Measurements from ENCODE around the gene WDR4.
"Not testable (repeated sequence)": the region's sequence is repeated elsewhere in the genome, so short reads cannot be mapped to it uniquely, and the experiment has no call there.

Gene WDR4

DNA sequence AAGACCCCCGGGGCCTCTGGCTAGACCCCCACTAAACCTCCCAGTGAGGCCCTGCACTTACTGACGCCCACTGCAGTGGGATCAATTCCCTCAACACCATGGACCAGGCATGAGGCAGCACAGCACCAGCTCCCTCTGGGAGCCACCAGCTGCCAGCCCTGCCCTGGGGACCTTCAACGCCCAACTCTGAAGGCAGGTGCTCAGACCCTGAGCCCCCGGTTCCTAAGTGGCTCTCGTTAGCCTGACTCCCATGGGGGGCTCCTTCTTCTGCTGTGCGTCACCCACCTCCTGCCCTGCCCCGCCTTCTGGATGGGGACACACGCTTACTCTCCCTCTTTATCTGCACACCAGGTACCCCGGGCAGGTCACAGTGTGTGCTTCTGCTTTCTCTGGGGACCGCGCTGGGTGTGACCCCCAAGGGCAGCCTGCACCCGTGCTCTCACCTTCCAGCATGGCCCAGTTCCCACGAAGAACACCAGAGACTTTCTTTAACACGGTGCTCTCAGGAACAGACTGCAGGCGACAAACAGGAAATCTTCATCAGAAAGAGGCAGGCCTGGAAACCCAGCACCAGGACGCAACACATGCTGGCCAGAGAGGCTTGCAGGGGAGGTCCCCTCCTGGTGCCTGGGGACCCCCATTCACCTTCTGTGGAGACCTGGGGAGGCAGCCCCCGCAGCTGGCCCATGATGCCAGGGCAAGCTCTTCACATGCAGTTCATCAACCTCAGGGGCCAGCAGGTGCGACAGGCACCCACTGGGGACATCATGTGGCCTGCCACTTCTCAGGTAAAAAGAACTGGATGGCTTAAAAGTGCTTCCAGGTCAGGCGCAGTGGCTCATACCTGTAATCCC lies 27.3 kb downstream of the WDR4 start:
- no peak for DNase-seq

DNA sequence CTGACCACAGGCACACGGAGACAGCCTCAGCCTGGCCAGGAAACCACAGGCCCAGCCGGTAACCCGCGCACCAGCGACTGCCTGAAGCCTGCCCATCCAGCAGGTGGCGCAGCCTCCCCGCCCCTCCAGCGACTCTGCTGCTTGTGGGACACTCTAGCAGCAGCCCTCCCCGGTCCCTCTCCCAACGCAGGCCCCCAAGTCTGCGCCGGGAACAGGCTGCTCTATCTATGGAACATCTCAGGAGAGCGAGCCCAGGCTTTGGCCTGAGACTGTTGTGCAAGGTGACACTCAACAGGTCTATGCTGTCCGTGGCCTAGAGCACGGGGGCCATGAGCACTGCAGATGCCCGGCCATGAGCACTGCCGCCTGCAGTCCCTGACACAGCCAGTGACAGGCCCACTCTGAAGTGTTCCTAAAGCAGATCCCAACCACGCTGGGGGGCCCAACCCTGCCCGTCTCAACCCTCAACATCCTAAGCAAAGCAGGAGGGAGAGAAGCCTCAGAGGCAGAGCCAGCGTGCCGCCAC lies 28.4 kb downstream of the WDR4 start:
- DNase-seq = no peak

DNA sequence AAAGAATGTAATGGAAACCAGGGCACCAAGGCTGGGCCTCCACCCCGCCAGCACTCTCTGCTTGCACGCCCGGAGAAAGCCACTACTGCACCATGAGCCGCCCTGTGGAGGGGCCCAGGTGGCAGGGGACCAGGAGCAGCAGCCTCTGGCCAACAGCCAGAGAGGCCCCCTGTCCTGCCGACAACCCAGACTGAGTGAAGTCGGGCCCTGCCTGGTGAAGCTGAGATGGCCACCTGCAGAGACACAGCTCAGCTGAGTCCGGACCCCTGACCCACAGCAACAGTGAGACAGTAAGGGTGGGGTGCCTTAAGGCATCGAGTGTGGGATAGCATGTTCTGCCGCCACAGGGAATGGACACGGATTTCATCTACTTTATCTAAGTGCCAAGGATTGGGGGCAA lies 28.9 kb downstream of the WDR4 start:
- no peak for DNase-seq

DNA sequence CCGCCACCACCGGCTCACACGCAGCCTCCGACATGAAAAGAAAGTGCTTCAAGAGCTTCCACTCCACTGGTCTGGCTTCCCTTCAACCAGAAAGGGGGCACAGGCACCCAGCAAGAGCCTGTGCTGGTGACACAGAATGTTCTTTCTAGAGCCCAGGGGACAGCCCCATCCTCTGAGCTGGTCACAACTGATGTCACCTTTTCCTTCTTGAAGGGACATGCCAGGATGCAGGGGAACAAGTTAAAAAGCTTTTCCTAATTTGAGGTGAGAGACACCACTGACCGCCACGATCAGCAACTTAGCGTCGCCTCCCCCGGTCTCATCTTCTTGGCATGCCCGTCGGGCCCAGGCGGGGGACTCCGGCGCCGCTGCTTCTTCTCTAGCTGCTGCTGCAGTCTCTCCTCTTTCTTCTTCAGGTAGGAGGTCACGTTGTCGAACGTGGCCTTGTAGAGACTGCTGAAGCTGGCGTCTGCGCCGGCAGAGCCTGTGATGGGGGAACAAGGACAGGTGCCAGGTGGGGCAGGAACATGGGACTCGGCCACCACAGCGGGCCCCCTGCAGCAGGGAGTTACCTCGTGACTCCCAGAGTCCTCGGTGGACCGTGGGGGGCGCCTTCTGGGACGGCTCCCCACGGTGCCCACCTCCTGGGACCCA lies 29.5 kb downstream of the WDR4 start:
- no peak for DNase-seq

DNA sequence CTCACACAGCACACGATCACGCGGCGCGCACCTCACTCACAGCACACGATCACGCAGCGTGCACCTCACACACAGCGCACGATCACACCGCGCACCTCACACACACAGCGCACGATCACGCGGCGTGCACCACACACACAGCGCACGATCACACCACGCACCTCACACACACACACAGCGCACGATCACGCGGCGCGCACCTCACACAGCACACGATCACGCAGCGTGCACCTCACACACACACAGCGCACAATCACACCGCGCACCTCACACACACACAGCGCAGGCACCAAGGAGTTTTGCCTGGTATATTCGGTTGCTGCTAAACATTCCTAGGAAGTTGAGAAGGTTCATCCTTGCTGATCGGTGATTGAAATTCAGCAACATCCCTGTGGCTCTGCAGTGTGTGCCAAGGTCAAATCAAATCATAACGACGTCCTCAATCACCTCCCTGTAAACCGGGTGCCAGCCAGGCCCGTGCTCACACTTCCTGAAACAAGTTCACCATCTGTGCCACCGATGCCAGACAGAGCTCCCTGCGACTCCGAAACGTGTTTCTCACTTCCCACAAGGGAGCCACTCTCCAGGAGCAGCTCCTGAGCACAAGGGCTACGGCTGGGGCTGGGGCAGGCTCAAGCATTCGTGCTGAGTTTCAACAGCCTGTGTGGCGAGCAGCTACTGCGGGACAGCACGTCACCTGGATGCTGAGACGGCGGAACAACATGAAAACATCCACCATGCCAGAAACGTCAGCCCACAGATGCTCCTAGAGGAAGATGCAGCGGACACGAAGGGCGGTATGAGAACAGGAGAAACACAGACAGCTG lies 30.2 kb downstream of the WDR4 start:
- no peak for DNase-seq

DNA sequence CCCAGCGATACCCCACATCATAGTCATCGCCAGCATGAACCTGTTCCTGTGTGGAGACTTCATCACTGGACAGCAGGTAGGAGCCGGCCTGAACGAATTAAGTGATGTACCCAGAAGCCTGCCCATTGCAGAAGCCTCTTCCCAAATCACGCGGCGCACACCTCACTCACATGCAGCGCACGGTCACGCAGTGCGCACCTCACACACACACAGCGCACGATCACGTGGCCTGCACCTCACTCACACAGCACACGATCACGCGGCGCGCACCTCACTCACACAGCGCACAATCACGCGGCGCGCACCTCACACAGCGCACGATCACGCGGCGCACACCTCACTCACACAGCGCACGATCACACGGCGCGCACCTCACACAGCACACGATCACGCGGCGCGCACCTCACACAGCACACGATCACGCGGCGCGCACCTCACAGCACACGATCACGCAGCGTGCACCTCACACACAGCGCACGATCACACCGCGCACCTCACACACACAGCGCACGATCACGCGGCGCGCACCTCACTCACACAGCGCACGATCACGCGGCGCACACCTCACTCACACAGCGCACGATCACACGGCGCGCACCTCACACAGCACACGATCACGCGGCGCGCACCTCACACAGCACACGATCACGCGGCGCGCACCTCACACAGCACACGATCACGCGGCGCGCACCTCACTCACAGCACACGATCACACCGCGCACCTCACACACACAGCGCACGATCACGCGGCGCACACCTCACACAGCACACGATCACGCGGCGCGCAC lies 31.0 kb downstream of the WDR4 start:
- not testable (repeated sequence) for DNase-seq

DNA sequence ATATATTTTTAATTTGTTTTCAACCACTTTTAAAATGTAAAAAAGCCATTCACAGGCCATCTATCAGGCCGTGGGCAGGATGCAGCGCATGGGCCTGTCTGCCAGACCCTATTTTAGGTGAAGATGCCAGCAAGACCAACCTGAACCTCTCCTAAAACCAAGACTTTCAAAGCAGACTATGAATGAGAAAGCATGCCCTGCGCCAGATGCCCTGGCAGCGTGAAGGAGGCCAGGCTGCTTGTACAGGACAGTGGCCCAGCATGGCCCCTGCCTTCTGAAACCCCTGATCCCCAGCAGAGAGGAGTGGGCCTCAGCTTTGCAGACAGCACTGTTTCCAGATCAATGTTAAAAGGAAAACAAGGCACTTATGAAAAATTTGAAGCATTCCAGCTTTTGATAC lies 31.6 kb downstream of the WDR4 start:
- no peak for DNase-seq

DNA sequence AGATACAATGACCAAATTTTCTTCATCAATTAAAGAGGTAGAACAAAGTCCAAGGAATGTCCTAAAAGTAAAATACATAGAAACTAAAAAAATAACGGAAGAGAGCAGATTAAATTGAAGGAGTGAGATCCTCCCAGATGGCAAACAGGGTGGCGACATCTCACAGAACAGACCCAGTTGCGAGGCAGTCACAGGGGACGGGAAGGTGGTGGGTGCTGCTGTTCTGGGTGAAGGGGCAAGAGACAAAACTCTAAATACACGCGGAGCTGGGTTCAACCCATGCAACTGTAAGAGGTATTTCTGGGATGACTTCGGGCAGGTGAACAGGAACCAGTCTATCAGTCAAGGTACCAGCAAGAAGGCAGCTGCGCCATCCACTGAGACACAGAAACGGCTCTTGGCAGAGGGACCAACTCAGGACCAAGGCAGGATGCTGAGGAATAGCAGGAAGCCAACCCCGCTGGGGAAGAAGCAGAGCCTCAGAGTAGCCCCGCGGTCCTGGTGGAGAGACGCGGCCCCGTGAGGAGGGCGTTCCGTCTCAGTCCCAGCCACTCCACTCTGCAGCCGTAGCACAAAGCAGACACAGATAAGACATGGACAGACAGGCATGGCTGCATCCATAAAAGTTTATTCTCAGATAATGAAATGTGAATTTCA lies 32.2 kb downstream of the WDR4 start:
- no peak for DNase-seq

DNA sequence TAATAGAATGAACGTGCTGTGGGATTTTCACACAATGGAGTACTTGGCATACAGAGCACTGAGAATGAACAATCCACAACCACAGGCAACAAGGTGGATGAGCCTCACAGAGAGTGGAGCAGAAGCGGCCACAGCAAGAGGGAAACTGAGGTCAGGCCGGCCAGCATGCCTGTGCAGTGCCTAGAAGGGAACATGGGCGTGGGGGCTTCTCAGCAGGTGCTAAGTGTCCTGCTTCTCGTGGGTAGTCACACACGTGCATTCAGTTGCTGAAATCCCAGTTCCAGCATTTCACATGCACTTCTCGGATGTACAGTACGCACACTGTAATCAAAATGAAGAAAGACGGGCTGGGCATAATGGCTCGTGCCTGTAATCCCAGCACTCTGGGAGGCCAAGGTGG lies 33.1 kb downstream of the WDR4 start:
- DNase-seq = no peak

DNA sequence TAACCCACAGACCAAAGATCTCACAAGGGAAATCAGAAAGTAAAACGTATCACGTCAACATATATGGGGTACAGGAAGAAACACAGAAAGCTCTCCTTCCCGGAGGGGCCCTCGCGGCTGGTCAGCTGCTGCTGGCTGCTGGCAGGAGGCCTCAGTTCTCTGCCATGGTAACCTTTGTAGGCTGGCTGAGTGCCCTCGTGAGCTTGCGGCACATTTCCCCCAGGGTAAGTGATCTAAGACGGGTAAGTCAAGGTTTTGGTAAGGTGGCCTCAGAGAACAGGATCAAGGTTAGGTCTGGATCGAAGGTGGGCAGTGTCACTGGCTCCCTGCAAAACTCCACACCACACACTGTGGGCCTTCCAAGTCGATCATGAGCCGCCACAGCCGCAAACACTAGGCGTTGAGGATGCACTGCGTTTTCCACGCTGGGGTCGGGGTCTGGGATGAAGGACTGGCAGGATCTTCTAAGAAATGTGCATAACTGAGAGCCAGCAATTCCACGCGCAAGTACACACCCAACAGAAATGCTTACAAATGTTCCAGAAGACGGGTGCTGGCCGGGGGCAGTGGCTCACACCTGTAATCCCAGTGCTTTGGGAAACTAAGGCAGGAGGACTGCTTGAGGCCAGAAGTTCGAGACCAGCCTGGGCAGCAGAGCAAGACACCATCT lies 33.9 kb downstream of the WDR4 start:
- no peak for DNase-seq

DNA sequence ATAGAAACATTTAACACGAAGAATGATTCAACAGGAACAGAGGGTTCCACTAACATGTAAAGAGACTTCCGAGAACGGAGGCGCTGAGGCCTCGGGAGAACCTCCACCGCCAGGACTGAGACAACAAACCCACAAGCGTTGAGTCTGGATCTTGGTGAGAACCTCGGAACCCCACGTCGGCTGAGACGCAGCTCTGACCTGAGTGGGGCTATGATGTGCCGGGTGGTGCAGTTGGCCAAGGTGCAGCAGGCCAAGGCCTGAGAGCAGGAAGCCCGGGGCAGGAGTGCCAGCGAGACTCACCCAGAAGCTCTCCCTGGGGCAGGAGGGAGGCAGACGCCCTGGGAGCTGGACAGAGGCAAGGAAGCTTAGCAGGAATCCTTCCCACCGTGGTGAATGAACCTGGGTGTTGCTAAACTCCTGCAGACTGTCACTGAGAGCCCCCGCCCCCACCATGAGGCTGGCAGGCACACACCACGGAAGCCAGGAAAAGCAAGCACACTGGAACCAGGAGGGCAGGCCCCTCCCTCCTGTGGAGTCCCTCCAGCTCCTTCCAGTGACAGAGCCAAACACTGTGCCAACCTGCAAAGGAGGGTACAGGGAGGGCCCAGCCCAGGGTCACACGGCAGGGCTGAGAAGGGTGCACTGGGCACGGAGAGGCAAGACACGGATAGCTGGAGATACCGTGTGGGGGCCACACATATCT lies 34.8 kb downstream of the WDR4 start:
- DNase-seq = no peak

DNA sequence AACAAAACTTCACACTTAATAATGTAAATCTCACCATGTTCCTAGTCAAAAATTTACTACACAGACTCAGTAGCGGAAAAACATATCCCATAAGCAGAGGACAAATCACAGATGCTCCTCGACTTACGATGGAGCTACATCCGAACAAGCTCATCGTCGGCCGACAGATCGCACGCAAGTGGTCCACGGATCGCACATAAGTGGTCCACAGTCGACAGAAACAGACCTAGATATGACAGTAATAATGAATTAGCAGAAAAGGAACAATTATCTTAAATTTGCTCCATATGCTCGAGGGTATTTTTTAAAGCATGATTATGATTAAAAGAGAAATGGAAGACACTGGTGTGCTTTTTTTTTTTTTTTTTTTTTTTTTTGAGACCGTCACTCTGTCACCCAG lies 36.3 kb downstream of the WDR4 start:
- no peak for DNase-seq

DNA sequence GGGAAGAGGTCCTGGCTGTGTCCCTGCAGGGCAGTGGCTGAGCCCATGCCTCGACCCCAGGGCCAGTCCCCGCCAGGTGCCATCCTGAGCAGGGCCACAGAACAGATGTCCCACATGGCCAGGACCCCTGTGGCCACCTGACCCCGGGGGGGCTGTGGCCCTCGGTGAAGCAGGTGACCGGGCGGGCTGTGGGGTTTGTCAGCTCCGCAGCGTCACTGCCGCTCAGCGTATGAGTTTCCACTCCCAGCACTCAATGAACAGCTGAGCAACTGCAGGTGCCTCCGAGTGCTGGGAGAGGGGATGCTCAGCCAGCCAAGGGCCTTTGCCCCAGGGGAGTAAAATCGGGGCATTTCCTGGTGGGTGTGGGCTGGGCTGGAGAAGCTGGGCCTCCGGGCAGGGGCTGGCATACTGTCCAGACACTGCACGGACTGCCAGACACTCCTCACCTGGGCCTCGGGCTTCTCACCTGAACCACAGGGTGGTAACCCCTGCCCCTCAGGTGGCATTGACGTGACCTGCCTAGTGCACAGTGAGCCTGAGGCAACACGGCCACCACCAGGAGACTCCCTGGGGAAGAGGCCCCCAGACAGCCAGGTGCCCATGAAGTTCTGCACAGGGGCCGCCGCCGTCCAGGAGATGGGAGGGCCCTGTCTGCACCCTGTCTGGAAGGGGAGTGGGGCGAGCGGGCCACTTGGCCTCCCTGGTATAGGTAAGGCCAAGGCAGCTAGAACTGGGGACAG lies 37.3 kb downstream of the WDR4 start:
- not testable (repeated sequence) for DNase-seq

DNA sequence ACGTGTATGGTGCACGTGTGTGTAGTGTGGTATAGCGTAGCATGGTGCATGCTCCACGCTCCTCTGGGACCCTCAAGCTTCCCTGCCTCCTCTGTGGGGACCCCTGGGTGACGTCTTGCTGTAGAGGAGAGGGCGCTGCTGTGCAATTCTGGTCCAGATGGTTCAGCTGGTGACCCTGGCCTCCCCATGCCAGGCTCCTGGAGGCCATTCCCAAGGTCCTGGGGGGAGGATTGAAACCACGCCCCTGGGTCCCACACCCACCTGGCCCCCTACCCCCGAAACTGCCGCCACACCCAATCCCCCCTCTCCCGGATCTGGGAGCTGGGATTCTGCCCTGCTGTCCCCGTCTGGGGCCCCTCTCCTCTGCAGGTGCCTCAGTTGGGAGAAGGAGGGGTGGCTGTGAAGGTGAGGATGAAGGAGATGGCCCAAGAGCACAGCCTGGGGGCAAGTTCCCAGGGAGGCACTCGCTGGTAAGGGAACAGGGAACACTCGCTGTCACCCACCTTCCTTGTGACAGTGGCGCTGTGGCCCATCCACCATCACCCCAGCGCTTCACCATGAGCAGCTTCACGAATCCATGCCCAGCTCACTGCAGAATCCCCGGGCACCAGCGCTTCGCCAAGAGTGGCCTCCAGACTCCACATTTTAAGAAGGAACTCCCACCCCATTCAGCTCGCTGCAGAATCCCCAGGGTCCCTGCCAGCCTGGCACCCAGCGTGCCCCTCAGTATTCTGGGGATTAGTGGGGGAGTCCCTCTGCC lies 38.0 kb downstream of the WDR4 start:
- no peak for DNase-seq

DNA sequence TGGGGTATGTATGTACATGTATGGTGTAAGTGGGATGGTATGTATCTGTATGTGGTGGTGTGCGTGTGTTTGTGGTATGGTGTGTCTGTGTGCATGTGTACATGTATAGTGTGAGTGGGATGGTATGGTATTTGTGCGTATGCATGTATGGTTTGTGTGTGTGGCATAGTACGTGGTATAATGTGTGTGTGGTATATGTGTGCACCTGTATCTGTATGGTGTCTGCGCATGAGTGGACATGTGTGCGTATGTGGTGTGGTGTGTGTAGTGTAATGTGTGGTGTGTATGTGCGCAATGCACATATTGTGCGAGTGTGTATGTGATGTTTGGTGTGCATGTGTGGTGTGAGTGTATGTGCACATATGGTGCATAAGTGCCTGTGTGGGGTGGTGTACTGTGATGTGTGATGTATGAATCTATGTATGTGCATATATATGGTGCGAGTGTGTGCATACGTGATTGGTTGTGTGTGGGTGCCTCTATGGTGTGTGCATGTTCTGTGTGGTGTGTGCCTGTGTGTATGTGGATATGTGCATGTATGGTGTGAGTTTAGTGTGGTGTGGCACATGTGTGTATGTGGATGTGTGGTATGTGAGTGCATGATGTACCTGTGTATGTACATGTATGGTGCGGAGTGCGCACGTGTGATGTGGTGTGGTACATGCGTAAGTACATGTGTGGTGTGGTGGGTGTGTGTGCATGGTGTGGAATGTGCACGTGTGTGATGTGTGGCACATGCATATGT lies 38.8 kb downstream of the WDR4 start:
- no peak for DNase-seq

DNA sequence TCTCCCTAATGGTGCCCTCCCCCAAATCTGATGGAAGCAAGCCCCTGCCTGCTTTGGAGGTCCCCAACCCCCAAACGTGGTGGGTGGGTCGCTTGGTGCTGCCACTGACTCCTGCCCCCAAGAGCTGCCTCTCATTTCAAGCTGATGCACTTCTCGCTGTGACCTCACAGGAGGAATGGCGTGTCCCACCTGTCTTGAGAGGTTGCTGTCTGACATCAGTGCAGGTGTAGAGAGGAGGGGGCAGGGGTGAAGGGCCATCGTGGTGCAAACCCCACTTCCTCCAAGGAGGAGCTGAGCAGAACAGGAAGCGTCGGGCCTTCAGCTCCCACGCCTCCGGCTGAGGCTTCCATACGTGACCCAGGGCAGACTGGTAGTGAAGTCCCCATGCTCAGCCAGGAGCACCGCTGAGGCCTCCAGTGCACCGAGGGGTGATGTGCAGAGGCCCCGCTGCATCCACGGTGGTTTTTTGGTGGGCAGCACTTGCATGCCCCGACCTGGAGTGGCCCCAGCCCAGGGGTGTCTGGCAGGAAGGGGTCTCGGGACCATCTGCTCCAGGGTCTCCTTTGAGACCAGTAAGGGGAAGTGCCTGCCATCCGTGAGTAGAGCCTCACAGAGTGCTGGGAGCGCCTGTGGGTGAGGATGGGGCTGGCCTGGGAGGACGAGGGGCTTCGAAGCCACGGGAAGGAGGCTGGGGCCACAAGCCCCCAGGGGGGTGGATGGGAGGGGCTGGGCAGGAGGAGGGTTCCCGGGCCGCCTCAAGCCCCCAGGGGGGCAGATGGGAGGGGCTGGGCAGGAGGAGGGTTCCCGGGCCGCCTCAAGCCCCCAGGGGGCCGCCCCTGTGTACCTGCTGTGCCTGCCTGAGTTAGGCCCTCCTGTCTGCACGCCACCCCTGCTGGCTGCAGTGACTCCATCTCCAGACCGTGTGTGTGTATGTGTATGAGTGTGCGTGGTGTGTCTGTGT lies 39.8 kb downstream of the WDR4 start:
- DNase-seq = no peak

DNA sequence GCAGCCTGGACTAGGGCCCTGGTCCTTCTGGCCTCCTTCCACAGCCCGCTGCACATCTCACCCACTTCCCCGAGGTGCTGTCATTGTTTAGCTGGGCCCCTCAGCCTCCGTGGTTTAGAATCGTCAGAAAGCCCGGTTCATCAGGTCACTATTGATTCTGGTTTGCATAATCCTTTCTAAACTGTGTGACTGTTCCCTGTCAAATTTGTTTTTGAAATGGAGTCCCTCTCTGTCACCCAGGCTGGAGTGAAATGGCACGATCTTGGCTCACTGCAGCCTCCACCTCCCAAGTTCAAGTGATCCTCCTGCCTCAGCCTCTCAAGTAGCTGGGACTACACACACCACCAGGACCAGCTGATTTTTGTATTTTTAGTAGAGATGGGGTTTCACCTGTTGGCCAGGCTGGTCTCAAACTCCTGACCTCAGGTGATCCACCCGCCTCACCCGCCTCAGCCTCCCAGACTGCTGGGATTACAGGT lies 41.1 kb downstream of the WDR4 start:
- not testable (repeated sequence) for DNase-seq
